BLaER1 (cell line): ENCODE results near the gene SMAD7.
"Not testable (repeated sequence)": the region's sequence is repeated elsewhere in the genome, so short reads cannot be mapped to it uniquely, and the experiment has no call there.

ENCODE experiments used
- H3K27ac ChIP-seq: shearing (Covaris generic); formaldehyde crosslinking; 2 replicates; pipeline ENCODE4 v1.8.1; 2022
- H3K27me3 ChIP-seq: shearing (Covaris generic); formaldehyde crosslinking; 2 replicates; pipeline ENCODE4 v1.8.1; 2022
- H3K36me3 ChIP-seq: shearing (Covaris generic); formaldehyde crosslinking; 2 replicates; pipeline ENCODE4 v1.8.1; 2022
- H3K4me1 ChIP-seq: shearing (Covaris generic); formaldehyde crosslinking; 2 replicates; pipeline ENCODE4 v1.8.1; 2022
- H3K4me2 ChIP-seq: shearing (Covaris generic); formaldehyde crosslinking; 2 replicates; pipeline ENCODE4 v1.8.1; 2022
- H3K4me3 ChIP-seq: shearing (Covaris generic); formaldehyde crosslinking; 2 replicates; pipeline ENCODE4 v1.8.1; 2022
- H3K9ac ChIP-seq: shearing (Covaris generic); formaldehyde crosslinking; 2 replicates; pipeline ENCODE4 v1.8.1; 2022
- H3K9me3 ChIP-seq: shearing (Covaris generic); formaldehyde crosslinking; 2 replicates; pipeline ENCODE4 v1.8.1; 2022
- H4K20me1 ChIP-seq: shearing (Covaris generic); formaldehyde crosslinking; 2 replicates; pipeline ENCODE4 v1.8.1; 2022
- Cebpa-rat ChIP-seq: shearing (Covaris generic); IDR thresholded peaks from 2 replicates; pipeline ENCODE4 v1.8.1; 2022

Gene SMAD7

GRCh38 chr18:48875942-48876511 is 74.7 kb downstream of the SMAD7 start:
- Histone ChIP-seq H3K4me2 (peak overlapping the region; percentile 60), H3K4me3 (no peak overlapping the region), H3K36me3 (no peaks in the 10 kb centered on the region), H3K4me1 (peaks cover 79% of the 10 kb centered on the region), H3K9ac (no peak overlapping the region), H4K20me1 (no peaks in the 10 kb centered on the region), H3K9me3 (no peaks in the 10 kb centered on the region), H3K27ac (peak overlapping the region; percentile 36; the same call in 1 of the 2 replicates), H3K27me3 (no peaks in the 10 kb centered on the region)
- TF ChIP-seq Cebpa-rat, result no peak

GRCh38 chr18:48875314-48875941 is 75.3 kb downstream of the SMAD7 start:
- Histone ChIP-seq H3K4me3 (no peak overlapping the region), H3K27ac (no peak overlapping the region), H3K9ac (no peak overlapping the region), H3K4me1 (peaks cover 73% of the 10 kb centered on the region), H4K20me1 (no peaks in the 10 kb centered on the region), H3K27me3 (no peaks in the 10 kb centered on the region), H3K36me3 (no peaks in the 10 kb centered on the region), H3K4me2 (peak overlapping the region; percentile 60), H3K9me3 (no peaks in the 10 kb centered on the region)
- TF ChIP-seq Cebpa-rat, result no peak

GRCh38 chr18:48874701-48875162 is 76.0 kb downstream of the SMAD7 start:
- TF ChIP-seq Cebpa-rat, result no peak
- H3K4me1 ChIP-seq, result peaks cover 66% of the 10 kb centered on the region
- H3K27ac ChIP-seq, result no peak overlapping the region
- no peak overlapping the region for H3K4me2 ChIP-seq
- H3K36me3 ChIP-seq, result no peaks in the 10 kb centered on the region
- no peaks in the 10 kb centered on the region for H3K9me3 ChIP-seq
- H3K4me3 ChIP-seq, result no peak overlapping the region
- H3K9ac ChIP-seq, result no peak overlapping the region
- no peaks in the 10 kb centered on the region for H3K27me3 ChIP-seq
- no peaks in the 10 kb centered on the region for H4K20me1 ChIP-seq

- no peak overlapping the region for H3K4me3 ChIP-seq
- no peaks in the 10 kb centered on the region for H3K9me3 ChIP-seq
- H3K4me1 ChIP-seq, result peaks cover 67% of the 10 kb centered on the region
- no peaks in the 10 kb centered on the region for H3K27me3 ChIP-seq
- TF ChIP-seq Cebpa-rat, result no peak
- H3K4me2 ChIP-seq, result no peak overlapping the region
- no peak overlapping the region for H3K27ac ChIP-seq
- no peak overlapping the region for H3K9ac ChIP-seq
- no peaks in the 10 kb centered on the region for H4K20me1 ChIP-seq
- no peaks in the 10 kb centered on the region for H3K36me3 ChIP-seq
These were observed 76.5 kb downstream of the SMAD7 start for GRCh38 chr18:48874233-48874632.

- TF ChIP-seq Cebpa-rat, result no peak
- no peaks in the 10 kb centered on the region for H3K36me3 ChIP-seq
- H3K4me2 ChIP-seq, result peak overlapping the region; percentile 39
- no peak overlapping the region for H3K9ac ChIP-seq
- H3K4me3 ChIP-seq, result no peak overlapping the region
- H3K4me1 ChIP-seq, result peaks cover 64% of the 10 kb centered on the region
- H3K27ac ChIP-seq, result no peak overlapping the region
- no peaks in the 10 kb centered on the region for H3K27me3 ChIP-seq
- H3K9me3 ChIP-seq, result no peaks in the 10 kb centered on the region
- no peaks in the 10 kb centered on the region for H4K20me1 ChIP-seq
These were observed 78.3 kb downstream of the SMAD7 start for GRCh38 chr18:48872234-48873145.

GRCh38 chr18:48871391-48872166 is 79.2 kb downstream of the SMAD7 start:
- no peak overlapping the region for H3K9ac ChIP-seq
- no peak overlapping the region for H3K27ac ChIP-seq

GRCh38 chr18:48870926-48871325 is 79.8 kb downstream of the SMAD7 start:
- not testable (repeated sequence) for H3K27ac ChIP-seq, H3K4me3 ChIP-seq, H3K36me3 ChIP-seq, H3K9ac ChIP-seq, H3K4me2 ChIP-seq, H3K27me3 ChIP-seq, H4K20me1 ChIP-seq, H3K9me3 ChIP-seq
- peaks cover 50% of the 10 kb centered on the region for H3K4me1 ChIP-seq

More at GRCh38 chr18:48871391-48872166, 79.2 kb downstream of the SMAD7 start:
- no peaks in the 10 kb centered on the region for H3K9me3 ChIP-seq
- no peaks in the 10 kb centered on the region for H4K20me1 ChIP-seq
- H3K36me3 ChIP-seq, result no peaks in the 10 kb centered on the region
- peaks cover 57% of the 10 kb centered on the region for H3K4me1 ChIP-seq
- H3K4me2 ChIP-seq, result peak overlapping the region; percentile 39
- H3K4me3 ChIP-seq, result no peak overlapping the region
- no peak for TF ChIP-seq Cebpa-rat
- no peaks in the 10 kb centered on the region for H3K27me3 ChIP-seq
